ENCODE data around the gene TMEM106B.

The TMEM106B gene

DNA sequence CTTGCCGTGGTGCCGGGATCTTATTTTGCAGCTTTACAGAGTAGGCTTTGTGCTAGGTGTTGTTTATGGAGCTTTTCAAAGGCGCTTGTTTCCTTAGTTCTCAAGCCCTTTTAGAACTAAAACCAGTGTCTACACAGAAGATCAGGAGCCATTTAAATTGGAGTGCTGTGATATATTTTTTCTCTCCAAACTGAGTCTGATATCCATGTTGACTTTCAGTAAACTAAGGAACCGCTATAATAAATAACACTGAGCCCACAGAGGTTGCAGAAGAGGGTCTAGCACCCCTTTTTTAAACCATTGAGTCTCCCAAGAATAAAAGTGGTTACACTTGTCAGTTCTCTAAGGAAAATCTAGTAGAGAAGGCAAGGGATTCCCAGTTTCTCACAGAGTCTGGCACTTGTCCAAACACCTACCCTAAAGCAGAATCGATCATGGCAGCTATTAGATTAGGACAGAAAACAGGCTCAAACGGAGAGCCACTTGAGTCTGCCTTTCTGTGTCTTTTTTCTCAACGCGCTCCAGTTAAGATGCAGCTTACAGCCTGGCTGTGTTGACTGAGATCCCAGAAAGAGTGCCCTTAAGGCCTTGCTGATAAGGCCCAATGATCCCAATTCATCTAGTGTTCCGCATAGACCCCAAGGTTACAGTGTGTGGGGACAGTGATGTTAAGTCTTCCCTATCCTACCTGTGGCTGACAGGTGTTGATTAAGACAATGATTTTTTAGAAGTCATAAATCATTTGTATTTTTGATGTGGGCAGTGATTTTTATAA lies 804 bp downstream of the TMEM106B start:
- H3K4me3 ChIP-seq (ENCODE audit: low read length, poor library complexity, severe bottlenecking) = peak overlapping the region; percentile 85
- H2AFZ ChIP-seq (ENCODE audit: low read length) = peak overlapping the region; percentile 96
- H3F3A ChIP-seq (ENCODE audit: low read depth) = no peaks in the 10 kb centered on the region
- no peaks in the 10 kb centered on the region for H3K9me2 ChIP-seq (replicated peaks; ENCODE audit: low read depth, low read length)
- peaks cover 32% of the 10 kb centered on the region for H3K79me2 ChIP-seq (ENCODE audit: insufficient read depth, low read length)
- peaks cover 31% of the 10 kb centered on the region for H3K4me1 ChIP-seq (ENCODE audit: insufficient read depth, low read length, poor library complexity, severe bottlenecking)
- peak overlapping the region; percentile 99 for H3K4me2 ChIP-seq (ENCODE audit: low read depth, low read length, poor library complexity, severe bottlenecking)
- peak overlapping the region; percentile 77 for H3K9ac ChIP-seq (ENCODE audit: low read depth, low read length, poor library complexity, severe bottlenecking)
- peaks cover 18% of the 10 kb centered on the region for H4K20me1 ChIP-seq (ENCODE audit: insufficient read depth, low read length, poor library complexity, severe bottlenecking)
- H3K27me3 ChIP-seq (ENCODE audit: insufficient read depth, low read length, poor library complexity, severe bottlenecking) = peaks cover 25% of the 10 kb centered on the region
- H3K9me3 ChIP-seq (ENCODE audit: insufficient read depth, low read depth, low read length) = no peaks in the 10 kb centered on the region
- H3K36me3 ChIP-seq (ENCODE audit: insufficient read depth, low read length) = no peaks in the 10 kb centered on the region
- TF ChIP-seq EZH2phosphoT487 (IDR thresholded peaks at IDR 0.05; ENCODE audit: borderline replicate concordance) = no peak
- TF ChIP-seq, protein P1, sequence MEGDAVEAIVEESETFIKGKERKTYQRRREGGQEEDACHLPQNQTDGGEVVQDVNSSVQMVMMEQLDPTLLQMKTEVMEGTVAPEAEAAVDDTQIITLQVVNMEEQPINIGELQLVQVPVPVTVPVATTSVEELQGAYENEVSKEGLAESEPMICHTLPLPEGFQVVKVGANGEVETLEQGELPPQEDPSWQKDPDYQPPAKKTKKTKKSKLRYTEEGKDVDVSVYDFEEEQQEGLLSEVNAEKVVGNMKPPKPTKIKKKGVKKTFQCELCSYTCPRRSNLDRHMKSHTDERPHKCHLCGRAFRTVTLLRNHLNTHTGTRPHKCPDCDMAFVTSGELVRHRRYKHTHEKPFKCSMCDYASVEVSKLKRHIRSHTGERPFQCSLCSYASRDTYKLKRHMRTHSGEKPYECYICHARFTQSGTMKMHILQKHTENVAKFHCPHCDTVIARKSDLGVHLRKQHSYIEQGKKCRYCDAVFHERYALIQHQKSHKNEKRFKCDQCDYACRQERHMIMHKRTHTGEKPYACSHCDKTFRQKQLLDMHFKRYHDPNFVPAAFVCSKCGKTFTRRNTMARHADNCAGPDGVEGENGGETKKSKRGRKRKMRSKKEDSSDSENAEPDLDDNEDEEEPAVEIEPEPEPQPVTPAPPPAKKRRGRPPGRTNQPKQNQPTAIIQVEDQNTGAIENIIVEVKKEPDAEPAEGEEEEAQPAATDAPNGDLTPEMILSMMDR (conservative IDR thresholded peaks at IDR 0.05; ENCODE audit: low read length) = no peak

DNA sequence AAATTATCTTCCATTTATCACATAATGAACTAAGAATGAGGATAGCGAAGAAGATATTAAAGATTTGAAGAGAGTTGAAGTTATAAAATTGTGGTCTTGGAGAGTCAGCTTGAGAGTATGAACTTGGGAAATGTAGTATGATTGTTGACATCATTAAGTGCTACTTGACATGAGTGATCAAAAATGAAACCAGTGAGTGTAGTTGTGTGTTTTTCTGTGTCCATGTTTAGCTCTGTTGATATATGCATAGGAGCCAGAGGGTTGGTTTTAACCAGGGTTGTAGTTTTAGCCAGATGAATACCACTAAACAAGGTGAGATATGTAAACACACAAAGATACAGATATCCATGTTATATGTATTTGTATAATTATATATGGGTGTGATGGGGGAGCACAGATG lies 6.2 kb downstream of the TMEM106B start:
- no peak overlapping the region for H3K9ac ChIP-seq (ENCODE audit: low read depth, low read length, poor library complexity, severe bottlenecking)
- no peaks in the 10 kb centered on the region for H3K36me3 ChIP-seq (ENCODE audit: insufficient read depth, low read length)
- no peaks in the 10 kb centered on the region for H3K27me3 ChIP-seq (ENCODE audit: insufficient read depth, low read length, poor library complexity, severe bottlenecking)
- H3F3A ChIP-seq (ENCODE audit: low read depth) = no peaks in the 10 kb centered on the region
- TF ChIP-seq EZH2phosphoT487 (IDR thresholded peaks at IDR 0.05; ENCODE audit: borderline replicate concordance) = no peak
- H3K9me2 ChIP-seq (replicated peaks; ENCODE audit: low read depth, low read length) = no peaks in the 10 kb centered on the region
- no peaks in the 10 kb centered on the region for H3K9me3 ChIP-seq (ENCODE audit: insufficient read depth, low read depth, low read length)
- no peak overlapping the region for H3K4me3 ChIP-seq (ENCODE audit: low read length, poor library complexity, severe bottlenecking)
- H4K20me1 ChIP-seq (ENCODE audit: insufficient read depth, low read length, poor library complexity, severe bottlenecking) = peaks cover 10% of the 10 kb centered on the region
- H3K79me2 ChIP-seq (ENCODE audit: insufficient read depth, low read length) = peaks cover 22% of the 10 kb centered on the region
- no peak overlapping the region for H3K4me2 ChIP-seq (ENCODE audit: low read depth, low read length, poor library complexity, severe bottlenecking)
- H2AFZ ChIP-seq (ENCODE audit: low read length) = no peak overlapping the region
- H3K4me1 ChIP-seq (ENCODE audit: insufficient read depth, low read length, poor library complexity, severe bottlenecking) = peaks cover 28% of the 10 kb centered on the region

DNA sequence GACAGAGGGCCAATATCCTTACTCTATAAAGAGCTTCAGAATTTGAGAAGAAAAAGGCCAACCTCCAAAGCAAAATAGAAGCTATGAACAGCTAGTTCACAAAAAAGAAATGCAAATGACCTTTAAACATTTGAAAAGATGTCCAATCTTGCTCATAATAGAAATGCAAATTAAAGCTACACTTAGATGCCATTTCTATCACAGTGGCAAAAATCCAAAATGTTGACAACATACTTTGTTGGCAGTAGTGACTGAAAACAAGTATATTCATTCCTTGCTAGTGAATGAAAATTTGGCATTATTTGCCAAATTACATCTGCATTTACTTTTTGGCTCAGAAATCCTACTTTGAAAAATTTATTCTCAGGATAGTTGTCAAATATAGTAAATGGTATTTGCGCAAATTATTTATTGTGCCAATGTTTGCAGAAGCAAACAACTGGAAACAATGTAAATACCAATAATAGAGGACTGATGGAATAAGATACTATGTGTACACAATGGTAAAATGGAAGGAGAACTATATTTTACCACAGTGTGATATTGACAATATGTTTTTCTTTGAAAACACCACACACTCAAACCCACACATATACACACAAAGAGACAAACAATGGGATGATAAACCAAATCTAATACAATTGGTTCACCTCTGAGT lies 9.4 kb downstream of the TMEM106B start:
- H3K36me3 ChIP-seq (ENCODE audit: insufficient read depth, low read length) = no peaks in the 10 kb centered on the region
- no peak overlapping the region for H2AFZ ChIP-seq (ENCODE audit: low read length)
- no peak overlapping the region for H3K4me3 ChIP-seq (ENCODE audit: low read length, poor library complexity, severe bottlenecking)
- H3K9me3 ChIP-seq (ENCODE audit: insufficient read depth, low read depth, low read length) = no peaks in the 10 kb centered on the region
- H3K79me2 ChIP-seq (ENCODE audit: insufficient read depth, low read length) = no peaks in the 10 kb centered on the region
- H3K9me2 ChIP-seq (replicated peaks; ENCODE audit: low read depth, low read length) = no peaks in the 10 kb centered on the region
- H4K20me1 ChIP-seq (ENCODE audit: insufficient read depth, low read length, poor library complexity, severe bottlenecking) = no peaks in the 10 kb centered on the region
- no peak overlapping the region for H3K4me2 ChIP-seq (ENCODE audit: low read depth, low read length, poor library complexity, severe bottlenecking)
- H3K27me3 ChIP-seq (ENCODE audit: insufficient read depth, low read length, poor library complexity, severe bottlenecking) = no peaks in the 10 kb centered on the region
- no peak overlapping the region for H3K9ac ChIP-seq (ENCODE audit: low read depth, low read length, poor library complexity, severe bottlenecking)
- no peaks in the 10 kb centered on the region for H3F3A ChIP-seq (ENCODE audit: low read depth)
- TF ChIP-seq EZH2phosphoT487 (IDR thresholded peaks at IDR 0.05; ENCODE audit: borderline replicate concordance) = no peak
- TF ChIP-seq, protein P1 (conservative IDR thresholded peaks at IDR 0.05; ENCODE audit: low read length) = no peak
- peaks cover 15% of the 10 kb centered on the region for H3K4me1 ChIP-seq (ENCODE audit: insufficient read depth, low read length, poor library complexity, severe bottlenecking)

Measured in Loucy (cell line).